CD1c-positive myeloid dendritic cell (primary cell): ENCODE results near the gene LCAT.
"Not testable (repeated sequence)": the region's sequence is repeated elsewhere in the genome, so short reads cannot be mapped to it uniquely, and the experiment has no call there.

Experiments used
- DNase-seq: peaks from one replicate; pipeline ENCODE4 v3.0.0-alpha.2; 2016; ENCODE audit errors: extremely low spot score

LCAT gene

GRCh38 chr16:67931712-67932461 is 12.0 kb downstream of the LCAT start, which contains the start of gene CTRL:
CTRL (minus strand) TSS chr16:67931862; CDS start chr16:67931852, 10 bp downstream.
- DNase-seq, result no peak

DNA sequence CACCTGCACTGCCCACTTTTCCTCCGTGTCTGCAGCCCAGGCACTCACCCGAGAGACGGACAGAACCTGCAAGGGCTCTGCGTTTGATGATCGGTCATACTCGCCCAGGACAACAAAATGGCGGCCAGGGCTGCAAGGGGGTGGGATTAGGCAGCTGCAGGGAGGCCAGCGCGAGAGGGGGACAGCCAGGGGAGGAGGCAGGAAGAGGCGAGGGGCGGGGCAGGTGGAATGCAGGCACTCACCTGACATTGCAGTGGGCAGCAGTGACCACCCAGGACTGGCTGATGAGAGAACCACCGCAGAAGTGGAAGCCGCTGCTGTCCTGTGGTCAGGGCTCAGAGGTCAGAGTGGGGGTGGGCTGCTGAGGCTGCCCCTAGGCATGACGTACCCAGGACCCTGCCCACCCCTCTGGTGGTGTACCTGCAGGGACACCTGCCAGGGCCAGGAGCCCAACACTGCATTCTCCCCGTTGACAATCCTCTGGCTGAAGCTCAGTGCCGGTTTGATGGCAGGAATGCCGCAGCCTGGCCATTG is 13.2 kb downstream of the LCAT start:
- no peak for DNase-seq

DNA sequence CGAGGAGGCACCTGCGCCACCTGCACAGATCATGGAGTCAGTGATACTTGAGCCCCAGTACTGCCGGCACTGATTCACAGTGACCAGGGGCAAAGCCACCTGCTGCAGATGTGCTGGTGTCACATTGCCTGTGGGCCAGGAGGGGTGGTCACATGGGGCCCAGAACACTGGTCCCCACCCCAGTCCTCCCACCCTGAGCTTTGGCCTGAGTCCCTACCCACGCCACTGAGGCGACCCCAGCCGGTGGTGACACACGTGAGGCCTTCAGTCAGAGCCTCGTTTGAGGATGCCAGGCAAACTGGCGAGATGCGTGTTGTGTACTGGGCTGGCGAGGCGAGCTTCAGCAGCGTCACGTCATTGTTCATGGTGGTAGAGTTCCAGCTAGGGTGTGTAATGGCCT is 13.7 kb downstream of the LCAT start:
- no peak for DNase-seq

DNA sequence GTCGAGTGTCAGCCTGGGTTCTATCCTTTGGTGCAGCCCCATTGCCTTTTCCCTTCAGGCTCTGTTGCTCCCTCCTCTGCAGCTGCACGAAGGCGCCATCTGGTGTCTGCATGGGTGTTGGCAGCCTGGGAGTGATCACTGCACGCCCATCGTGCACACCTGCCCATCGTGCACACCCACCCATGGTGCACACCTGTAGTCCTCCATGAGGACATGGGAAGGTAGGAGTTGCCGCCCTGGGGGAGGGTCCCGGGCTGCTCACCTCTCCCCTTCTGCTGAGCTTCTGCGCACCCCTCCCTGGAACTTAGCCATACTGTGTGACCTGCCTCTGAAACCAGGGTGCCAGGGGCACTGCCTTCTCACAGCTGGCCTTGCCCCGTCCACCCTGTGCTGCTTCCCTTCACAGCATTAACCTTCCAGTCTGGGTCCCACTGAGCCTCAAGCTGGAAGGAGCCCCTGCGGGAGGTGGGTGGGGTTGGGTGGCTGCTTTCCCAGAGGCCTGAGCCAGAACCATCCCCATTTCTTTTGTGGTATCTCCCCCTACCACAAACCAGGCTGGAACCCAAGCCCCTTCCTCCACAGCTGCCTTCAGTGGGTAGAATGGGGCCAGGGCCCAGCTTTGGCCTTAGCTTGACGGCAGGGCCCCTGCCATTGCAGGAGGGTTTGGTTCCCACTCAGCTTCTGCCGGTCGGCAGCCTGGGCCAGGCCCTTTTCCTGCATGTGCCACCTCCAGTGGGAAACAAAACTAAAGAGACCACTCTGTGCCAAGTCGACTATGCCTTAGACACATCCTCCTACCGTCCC is 15.2 kb downstream of the LCAT start:
- DNase-seq, result peak; percentile 65

DNA sequence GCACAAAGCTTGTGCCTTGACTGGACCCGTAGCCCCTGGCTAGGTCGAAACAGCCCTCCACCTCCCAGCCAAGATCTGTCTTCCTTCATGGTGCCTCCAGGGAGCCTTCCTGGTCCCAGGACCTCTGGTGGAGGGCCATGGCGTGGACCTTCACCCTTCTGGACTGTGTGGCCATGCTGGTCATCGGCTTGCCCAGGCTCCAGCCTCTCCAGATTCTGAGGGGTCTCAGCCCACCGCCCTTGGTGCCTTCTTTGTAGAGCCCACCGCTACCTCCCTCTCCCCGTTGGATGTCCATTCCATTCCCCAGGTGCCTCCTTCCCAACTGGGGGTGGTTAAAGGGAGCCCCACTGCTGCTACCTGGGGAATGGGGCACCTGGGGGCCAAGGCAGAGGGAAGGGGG is 15.8 kb downstream of the LCAT start:
- no peak for DNase-seq

GRCh38 chr16:67927131-67927941 is 16.6 kb downstream of the LCAT start:
- no peak for DNase-seq

GRCh38 chr16:67926181-67926750 is 17.7 kb downstream of the LCAT start:
- no peak for DNase-seq

GRCh38 chr16:67924140-67924906 is 19.6 kb downstream of the LCAT start:
- no peak for DNase-seq

GRCh38 chr16:67923414-67924116 is 20.4 kb downstream of the LCAT start:
- DNase-seq, result no peak

DNA sequence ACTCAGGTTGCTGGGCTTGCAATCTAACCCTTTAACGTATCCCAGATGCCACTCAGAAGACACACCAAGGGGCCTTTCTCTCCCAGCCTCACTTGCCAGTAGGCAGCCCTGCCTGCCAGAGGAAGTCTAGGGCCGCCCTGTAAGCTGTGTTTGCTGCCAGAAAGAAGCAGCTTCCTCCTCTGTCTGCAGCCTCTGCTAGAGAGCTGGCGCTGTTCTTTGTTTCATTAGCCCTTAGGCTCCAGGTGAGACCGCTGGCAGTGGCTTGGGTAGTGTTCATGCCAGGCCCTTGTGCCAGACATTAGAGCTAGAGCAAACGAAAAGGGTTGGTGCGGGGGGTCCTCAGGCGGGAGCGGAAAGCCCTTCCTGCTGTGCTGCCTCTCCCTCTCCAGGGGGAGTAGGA is 21.2 kb downstream of the LCAT start:
- no peak for DNase-seq

- no peak for DNase-seq
These were observed 21.7 kb downstream of the LCAT start for GRCh38 chr16:67922221-67922620.

GRCh38 chr16:67919622-67920221 is 24.2 kb downstream of the LCAT start:
- no peak for DNase-seq

DNA sequence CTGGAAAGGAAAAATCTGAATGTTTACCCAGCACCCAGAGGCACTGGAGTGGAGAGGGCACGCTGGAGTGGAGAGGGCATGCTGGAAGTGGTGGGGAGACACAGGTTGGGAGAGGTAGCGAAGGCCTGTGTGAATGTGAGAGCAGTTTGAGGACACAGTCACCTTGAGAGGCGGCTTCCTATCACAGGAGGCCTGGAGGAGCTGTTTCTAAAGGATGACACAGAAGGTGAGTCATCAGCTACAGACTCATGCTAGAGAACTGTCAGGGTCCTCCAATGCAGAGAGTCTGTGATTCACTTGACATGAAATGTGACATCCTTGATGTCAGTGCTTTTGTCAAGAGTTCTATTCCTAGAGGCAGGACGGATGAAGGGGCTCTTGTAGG is 26.1 kb downstream of the LCAT start:
- no peak for DNase-seq

GRCh38 chr16:67917140-67917851 is 26.6 kb downstream of the LCAT start:
- DNase-seq, result no peak

DNA sequence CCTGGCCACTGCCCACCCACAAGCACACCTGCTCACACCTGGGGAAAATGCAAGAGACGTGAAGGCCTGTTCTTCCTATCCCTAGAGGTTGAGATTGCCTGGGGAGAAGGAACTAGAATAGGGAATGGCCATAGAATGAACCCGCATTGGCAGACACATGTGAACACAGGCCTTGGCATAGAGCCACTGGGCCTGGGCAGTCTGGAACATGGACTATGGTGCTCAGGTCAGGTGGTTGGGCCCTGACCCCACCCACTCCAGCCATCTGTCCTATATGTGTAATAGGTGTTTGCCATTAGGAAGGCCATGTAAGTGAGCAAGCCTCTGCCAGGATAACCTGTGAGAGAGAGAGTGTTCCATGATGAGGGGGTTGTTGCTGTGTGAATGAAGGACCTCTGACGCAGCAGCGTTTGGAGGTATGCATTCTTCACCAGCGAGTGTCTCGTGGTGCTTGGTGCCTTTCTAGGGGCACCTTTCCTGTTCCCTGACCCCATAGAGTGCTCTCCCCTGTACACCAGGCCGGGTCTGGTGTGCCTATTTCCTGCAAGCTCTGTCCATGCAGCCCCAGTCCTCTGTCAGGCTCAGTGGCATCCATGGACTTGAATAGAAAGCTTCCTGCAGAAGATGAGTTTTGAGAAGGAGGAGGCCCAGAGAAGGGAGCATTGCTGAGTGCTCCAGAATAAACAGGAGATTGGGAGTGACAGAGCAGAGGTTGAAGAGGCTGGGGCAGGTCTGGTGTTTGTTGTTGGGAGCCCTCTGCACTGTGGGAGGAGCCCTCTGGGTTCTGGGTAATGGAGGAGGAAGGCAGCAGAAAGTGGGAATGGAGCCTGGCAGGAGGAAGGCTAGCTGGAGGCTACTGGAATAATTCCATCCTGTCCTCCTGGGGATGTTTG is 27.8 kb downstream of the LCAT start:
- DNase-seq, result no peak

DNA sequence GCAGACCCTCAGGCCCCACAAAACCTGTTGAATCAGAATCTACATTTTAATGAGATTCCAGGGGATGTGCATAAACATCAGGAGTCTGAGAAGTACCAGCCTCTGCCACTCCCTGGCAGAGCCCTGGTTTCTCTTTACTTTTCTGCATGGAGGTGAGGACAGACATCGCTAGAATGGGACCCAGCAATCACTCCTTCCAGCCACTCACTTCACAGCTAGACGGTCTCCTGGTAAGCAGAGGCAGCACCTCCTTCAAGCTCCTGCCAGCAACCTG is 28.5 kb downstream of the LCAT start:
- DNase-seq, result not testable (repeated sequence)

DNA sequence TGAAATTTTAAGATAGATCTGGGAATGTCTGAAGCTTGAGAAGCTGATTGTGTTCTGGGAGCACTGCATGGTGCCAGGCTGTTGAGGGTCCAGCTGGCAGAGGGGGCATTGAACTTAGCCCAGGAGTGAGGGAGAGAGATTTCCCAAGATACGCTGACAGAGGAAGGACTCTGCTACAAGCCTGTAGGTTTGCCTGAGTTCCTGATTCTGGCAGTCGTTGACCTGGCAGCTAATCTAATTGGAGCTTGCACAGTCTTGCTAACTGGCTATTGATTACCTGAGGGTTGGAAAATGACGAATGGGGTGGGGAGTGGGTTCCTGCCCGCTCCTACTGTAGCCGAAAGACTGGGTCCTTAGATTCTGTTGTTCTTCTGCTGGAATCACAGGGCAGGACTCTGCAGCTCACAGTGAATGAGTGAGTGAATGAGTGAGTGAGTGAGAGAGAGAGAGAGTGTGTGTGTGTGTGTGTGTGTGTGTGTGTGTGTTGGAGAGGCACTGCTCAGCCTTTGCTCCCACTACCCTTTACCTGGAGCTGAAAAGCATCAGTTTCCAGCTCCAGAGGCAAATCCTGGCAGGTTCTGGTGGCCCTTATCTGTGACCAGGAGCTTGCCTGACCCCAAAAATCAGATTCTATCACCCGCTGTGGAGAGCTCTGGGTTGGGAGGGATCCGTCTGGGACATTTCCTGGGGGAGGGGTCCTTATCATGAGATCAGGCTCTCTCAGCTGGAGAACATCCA is 29.0 kb downstream of the LCAT start:
- no peak for DNase-seq

DNA sequence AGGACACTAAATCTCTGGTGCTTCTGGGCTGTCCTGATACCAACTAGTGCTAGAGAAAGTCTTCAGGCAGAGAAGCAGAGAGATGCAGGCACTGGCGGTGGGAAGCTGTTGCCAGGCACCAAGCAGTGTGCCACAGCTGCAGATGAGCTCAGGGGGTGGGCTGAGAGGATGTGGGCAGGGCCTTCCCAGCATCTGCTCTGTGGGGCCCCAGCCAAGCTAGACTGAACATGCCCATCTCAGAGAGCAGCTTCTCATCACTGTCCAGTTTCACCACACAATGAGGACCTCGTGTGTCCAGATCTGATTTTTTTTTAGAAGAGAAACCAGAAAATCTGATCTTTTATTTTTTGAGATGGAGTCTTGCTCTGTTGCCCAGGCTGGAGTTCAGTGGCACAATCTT is 33.8 kb downstream of the LCAT start:
- DNase-seq, result no peak
